HEK293 (cell line): Measurements from ENCODE around the gene ULBP1.

ENCODE experiments used
- CTCF ChIA-PET: fragments of 350-600 bp; formaldehyde crosslinking; extraction: SDS; loops from one replicate; lab custom pipeline; 2021; ENCODE audit warnings: antibody characterized with exemption; lab: Yijun Ruan, JAX
- POLR2A ChIA-PET: fragments of 300-600 bp; formaldehyde crosslinking; extraction: SDS; loops from one replicate; lab custom pipeline; 2020; ENCODE audit warnings: antibody characterized with exemption, inconsistent platforms; lab: Yijun Ruan, JAX
- H3K27ac ChIP-seq: fragments of 200-500 bp; sonication (Bioruptor generic); 2 replicates; pipeline ENCODE4 v1.5.1; 2014; ENCODE audit warnings: low read depth, low read length, control low read depth, inconsistent platforms; ENCODE audit errors: extremely low read depth
- H3K36me3 ChIP-seq, 2 experiments: fragments of 200-500 bp in 1 of 2; sonication (Bioruptor generic) in 1 of 2; 1 replicate in 1 of 2; 2 replicates in 1 of 2; pipeline ENCODE4 v1.5.1; 2014 to 2017; ENCODE audit warnings: inconsistent platforms in 2 of 2, low read length in 2 of 2; ENCODE audit not compliant: control insufficient read depth in 2 of 2, insufficient read depth in 1 of 2
- H3K4me1 ChIP-seq: fragments of 200-500 bp; sonication (Bioruptor generic); 2 replicates; pipeline ENCODE4 v1.5.1; 2014; ENCODE audit warnings: mild to moderate bottlenecking, low read length, inconsistent platforms; ENCODE audit not compliant: control insufficient read depth, insufficient read depth
- H3K4me3 ChIP-seq: 2 replicates; pipeline ENCODE4 v1.5.1; 2011; ENCODE audit warnings: low read depth, mild to moderate bottlenecking, control low read depth, low read length, moderate library complexity
- H3K9me3 ChIP-seq: fragments of 200-500 bp; sonication (Bioruptor generic); 2 replicates; pipeline ENCODE4 v1.5.1; 2014; ENCODE audit warnings: low read depth, low read length, inconsistent platforms; ENCODE audit not compliant: control insufficient read depth, insufficient read depth
- GLIS2 ChIP-seq: fragments of 450-650 bp; formaldehyde crosslinking; IDR thresholded peaks from 2 replicates; pipeline ENCODE4 v1.5.1; 2016; ENCODE audit warnings: missing biosample characterization, missing genetic modification characterization
- HOXD13 ChIP-seq: sonication (generic); formaldehyde crosslinking; IDR thresholded peaks from 2 replicates; pipeline ENCODE4 v1.8.0; 2022; ENCODE audit warnings: missing genetic modification reagents, borderline replicate concordance
- PRDM1 ChIP-seq: fragments of 450-650 bp; formaldehyde crosslinking; IDR thresholded peaks from 2 replicates; pipeline ENCODE4; 2016; ENCODE audit warnings: missing biosample characterization, missing genetic modification characterization
- ZBTB8A ChIP-seq: fragments of 450-650 bp; formaldehyde crosslinking; IDR thresholded peaks from 2 replicates; pipeline ENCODE4 v1.5.1; 2016; ENCODE audit warnings: missing biosample characterization, missing genetic modification characterization
- ZFP3 ChIP-seq: fragments of 450-650 bp; formaldehyde crosslinking; IDR thresholded peaks from 2 replicates; pipeline ENCODE4 v1.5.1; 2016; ENCODE audit warnings: low read depth, missing biosample characterization, missing genetic modification characterization
- ZNF132 ChIP-seq: fragments of 450-650 bp; formaldehyde crosslinking; IDR thresholded peaks from 2 replicates; pipeline ENCODE4 v1.5.1; 2017; ENCODE audit warnings: missing biosample characterization, missing genetic modification characterization, borderline replicate concordance
- ZNF169 ChIP-seq: fragments of 450-650 bp; formaldehyde crosslinking; IDR thresholded peaks from 2 replicates; pipeline ENCODE4 v1.5.1; 2016; ENCODE audit warnings: missing biosample characterization, missing genetic modification characterization
- ZNF2 ChIP-seq: fragments of 450-650 bp; formaldehyde crosslinking; IDR thresholded peaks from 2 replicates; pipeline ENCODE4 v1.5.1; 2016; ENCODE audit warnings: missing biosample characterization, missing genetic modification characterization
- ZNF354C ChIP-seq: fragments of 450-650 bp; formaldehyde crosslinking; IDR thresholded peaks from 2 replicates; pipeline ENCODE4 v1.5.1; 2016; ENCODE audit warnings: missing biosample characterization, missing genetic modification characterization, low read depth, borderline replicate concordance
- ZNF433 ChIP-seq: fragments of 450-650 bp; formaldehyde crosslinking; IDR thresholded peaks from 2 replicates; pipeline ENCODE4 v1.5.1; 2016; ENCODE audit warnings: missing biosample characterization, missing genetic modification characterization, low read depth
- ZNF473 ChIP-seq: fragments of 450-650 bp; formaldehyde crosslinking; IDR thresholded peaks from 2 replicates; pipeline ENCODE4 v1.5.1; 2017; ENCODE audit warnings: missing biosample characterization, missing genetic modification characterization
- ZNF510 ChIP-seq: fragments of 450-650 bp; formaldehyde crosslinking; IDR thresholded peaks from 2 replicates; pipeline ENCODE4 v1.5.1; 2018; ENCODE audit warnings: mild to moderate bottlenecking, missing genetic modification characterization, missing biosample characterization; ENCODE audit not compliant: insufficient replicate concordance
- ZNF596 ChIP-seq: fragments of 450-650 bp; IDR thresholded peaks from 2 replicates; pipeline ENCODE4 v1.5.0; 2018; ENCODE audit warnings: missing biosample characterization, mild to moderate bottlenecking, missing genetic modification characterization, moderate library complexity
- ZNF654 ChIP-seq: fragments of 450-650 bp; formaldehyde crosslinking; IDR thresholded peaks from 2 replicates; pipeline ENCODE4 v1.5.1; 2016; ENCODE audit warnings: low read depth, missing biosample characterization, missing genetic modification characterization
- ZNF677 ChIP-seq: fragments of 450-650 bp; IDR thresholded peaks from 2 replicates; pipeline ENCODE4 v1.5.0; 2018; ENCODE audit warnings: missing biosample characterization, mild to moderate bottlenecking, missing genetic modification characterization, moderate library complexity
- TF ChIP-seq, protein P1 (sequence below): fragments of 450-650 bp; formaldehyde crosslinking; IDR thresholded peaks from 2 replicates; pipeline ENCODE4 v1.5.1; 2016; ENCODE audit warnings: missing biosample characterization, missing genetic modification characterization
- TF ChIP-seq, protein P2 (sequence below): IDR thresholded peaks from 2 replicates; pipeline ENCODE4 v1.6.1; 2011; ENCODE audit warnings: mild to moderate bottlenecking, low read depth, low read length, borderline replicate concordance
- TF ChIP-seq, protein P3 (sequence below): fragments of 450-650 bp; IDR thresholded peaks from 2 replicates; pipeline ENCODE4 v1.5.1; 2018; ENCODE audit warnings: missing biosample characterization, missing genetic modification characterization
- TF ChIP-seq, protein P4 (sequence below): fragments of 450-650 bp; formaldehyde crosslinking; IDR thresholded peaks from 2 replicates; pipeline ENCODE4 v1.5.1; 2016; ENCODE audit warnings: missing biosample characterization, missing genetic modification characterization
- TF ChIP-seq, protein P5 (sequence below): fragments of 450-650 bp; formaldehyde crosslinking; IDR thresholded peaks from 2 replicates; pipeline ENCODE4 v1.5.1; 2016; ENCODE audit warnings: missing biosample characterization, missing genetic modification characterization

ULBP1 gene

DNA sequence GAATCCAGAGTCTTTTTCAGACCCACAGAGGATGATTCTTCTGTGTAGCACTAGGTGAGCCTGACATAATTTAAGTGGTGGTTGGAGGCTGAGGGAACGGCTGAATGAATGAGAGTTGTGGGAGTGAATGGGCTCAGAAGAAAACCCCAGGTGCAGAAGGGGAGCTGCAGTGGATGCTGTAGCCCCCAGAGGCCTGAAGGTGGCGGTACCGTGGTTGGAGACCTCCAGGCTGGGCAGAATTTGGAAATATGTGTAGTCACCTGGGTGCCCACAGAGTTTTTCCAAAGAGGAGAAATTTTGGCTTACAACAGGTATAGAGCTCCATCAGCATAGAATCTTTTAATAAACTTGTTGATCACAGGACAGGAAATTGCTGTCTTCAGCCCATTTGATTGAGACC, 34.3 kb upstream of the ULBP1 start:
- Histone ChIP-seq H3K9me3 (no peaks in the 10 kb centered on the region), H3K36me3 (no peaks in the 10 kb centered on the region), H3K27ac (no peak overlapping the region), H3K4me1 (no peaks in the 10 kb centered on the region), H3K4me3 (no peak overlapping the region)
- ChIA-PET POLR2A (no interaction called here), CTCF (interaction anchor here (0.6 to 2.6 kb wide), 20 partner anchors 48 to 652 kb away, joined by 3 to 14 read pairs (median 4); no protein-coding TSS in a partner anchor)
- TF ChIP-seq PRDM1 (tag by site-specific recombination) (peak; percentile 48), ZNF2 (tag by site-specific recombination) (no peak), ZNF654 (tag by site-specific recombination) (peak; percentile 41)

DNA sequence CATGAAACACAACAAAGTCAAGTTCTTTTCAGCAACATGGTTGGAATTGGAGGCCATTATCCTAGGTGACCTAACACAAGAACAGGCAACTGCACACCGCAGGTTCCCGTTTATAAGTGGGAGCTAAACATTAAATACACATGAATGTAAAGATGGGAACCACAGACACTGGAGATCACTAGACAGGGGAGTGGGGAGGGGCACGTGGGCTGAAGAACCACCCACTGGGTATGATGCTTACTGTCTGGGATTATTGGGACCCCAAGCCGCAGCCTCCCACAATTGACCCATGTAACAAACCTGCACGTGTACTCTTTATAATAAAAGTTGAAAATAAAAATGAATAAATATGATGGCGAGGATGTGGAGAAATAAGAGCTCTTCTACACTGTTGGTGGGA, 32.2 kb upstream of the ULBP1 start:
- TF ChIP-seq ZNF169 (tag by site-specific recombination), result no peak
- TF ChIP-seq, protein P1, sequence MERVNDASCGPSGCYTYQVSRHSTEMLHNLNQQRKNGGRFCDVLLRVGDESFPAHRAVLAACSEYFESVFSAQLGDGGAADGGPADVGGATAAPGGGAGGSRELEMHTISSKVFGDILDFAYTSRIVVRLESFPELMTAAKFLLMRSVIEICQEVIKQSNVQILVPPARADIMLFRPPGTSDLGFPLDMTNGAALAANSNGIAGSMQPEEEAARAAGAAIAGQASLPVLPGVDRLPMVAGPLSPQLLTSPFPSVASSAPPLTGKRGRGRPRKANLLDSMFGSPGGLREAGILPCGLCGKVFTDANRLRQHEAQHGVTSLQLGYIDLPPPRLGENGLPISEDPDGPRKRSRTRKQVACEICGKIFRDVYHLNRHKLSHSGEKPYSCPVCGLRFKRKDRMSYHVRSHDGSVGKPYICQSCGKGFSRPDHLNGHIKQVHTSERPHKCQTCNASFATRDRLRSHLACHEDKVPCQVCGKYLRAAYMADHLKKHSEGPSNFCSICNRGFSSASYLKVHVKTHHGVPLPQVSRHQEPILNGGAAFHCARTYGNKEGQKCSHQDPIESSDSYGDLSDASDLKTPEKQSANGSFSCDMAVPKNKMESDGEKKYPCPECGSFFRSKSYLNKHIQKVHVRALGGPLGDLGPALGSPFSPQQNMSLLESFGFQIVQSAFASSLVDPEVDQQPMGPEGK, result no peak
- TF ChIP-seq, protein P2, sequence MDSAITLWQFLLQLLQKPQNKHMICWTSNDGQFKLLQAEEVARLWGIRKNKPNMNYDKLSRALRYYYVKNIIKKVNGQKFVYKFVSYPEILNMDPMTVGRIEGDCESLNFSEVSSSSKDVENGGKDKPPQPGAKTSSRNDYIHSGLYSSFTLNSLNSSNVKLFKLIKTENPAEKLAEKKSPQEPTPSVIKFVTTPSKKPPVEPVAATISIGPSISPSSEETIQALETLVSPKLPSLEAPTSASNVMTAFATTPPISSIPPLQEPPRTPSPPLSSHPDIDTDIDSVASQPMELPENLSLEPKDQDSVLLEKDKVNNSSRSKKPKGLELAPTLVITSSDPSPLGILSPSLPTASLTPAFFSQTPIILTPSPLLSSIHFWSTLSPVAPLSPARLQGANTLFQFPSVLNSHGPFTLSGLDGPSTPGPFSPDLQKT, result no peak
- no peaks in the 10 kb centered on the region for H3K36me3 ChIP-seq
- H3K27ac ChIP-seq, result no peak overlapping the region
- H3K9me3 ChIP-seq, result no peaks in the 10 kb centered on the region
- ChIA-PET POLR2A (no interaction called here), CTCF (interaction anchor here (0.6 to 1.3 kb wide), 9 partner anchors 59 to 900 kb away, joined by 3 to 4 read pairs (median 3); no protein-coding TSS in a partner anchor)
- no peak overlapping the region for H3K4me3 ChIP-seq
- no peaks in the 10 kb centered on the region for H3K4me1 ChIP-seq

DNA sequence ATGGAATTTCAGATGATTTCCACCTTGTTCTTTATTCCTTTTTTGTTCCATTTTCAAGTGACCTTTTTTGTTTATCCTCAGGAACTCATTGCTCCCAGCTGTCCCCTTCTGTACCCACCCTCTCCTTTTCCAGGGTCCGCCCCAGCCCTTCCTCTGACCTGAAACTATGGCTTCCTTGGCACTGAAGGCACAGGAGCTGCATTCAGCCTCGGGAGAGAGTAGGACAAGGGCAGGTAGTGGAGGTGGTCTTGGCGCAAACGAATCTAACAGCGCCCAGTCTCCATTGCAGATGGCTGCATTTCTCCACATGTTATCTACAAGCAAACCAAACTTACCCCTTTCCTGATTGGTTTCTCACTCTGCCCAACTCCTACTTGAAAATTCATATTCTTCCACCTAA, 30.7 kb upstream of the ULBP1 start:
- Histone ChIP-seq H3K27ac (no peak overlapping the region), H3K4me1 (no peaks in the 10 kb centered on the region), H3K9me3 (no peaks in the 10 kb centered on the region), H3K4me3 (no peak overlapping the region), H3K36me3 (no peaks in the 10 kb centered on the region)
- no peak for TF ChIP-seq HOXD13 (CRISPR knock-in tag)
- no peak for TF ChIP-seq ZFP3 (tag by site-specific recombination)
- TF ChIP-seq ZNF596 (tag by site-specific recombination), result no peak
- no peak for TF ChIP-seq ZNF677 (tag by site-specific recombination)
- no peak for TF ChIP-seq ZNF433
- no peak for TF ChIP-seq GLIS2 (tag by site-specific recombination)
- TF ChIP-seq, protein P3, sequence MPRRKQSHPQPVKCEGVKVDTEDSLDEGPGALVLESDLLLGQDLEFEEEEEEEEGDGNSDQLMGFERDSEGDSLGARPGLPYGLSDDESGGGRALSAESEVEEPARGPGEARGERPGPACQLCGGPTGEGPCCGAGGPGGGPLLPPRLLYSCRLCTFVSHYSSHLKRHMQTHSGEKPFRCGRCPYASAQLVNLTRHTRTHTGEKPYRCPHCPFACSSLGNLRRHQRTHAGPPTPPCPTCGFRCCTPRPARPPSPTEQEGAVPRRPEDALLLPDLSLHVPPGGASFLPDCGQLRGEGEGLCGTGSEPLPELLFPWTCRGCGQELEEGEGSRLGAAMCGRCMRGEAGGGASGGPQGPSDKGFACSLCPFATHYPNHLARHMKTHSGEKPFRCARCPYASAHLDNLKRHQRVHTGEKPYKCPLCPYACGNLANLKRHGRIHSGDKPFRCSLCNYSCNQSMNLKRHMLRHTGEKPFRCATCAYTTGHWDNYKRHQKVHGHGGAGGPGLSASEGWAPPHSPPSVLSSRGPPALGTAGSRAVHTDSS (tag by site-specific recombination), result no peak
- TF ChIP-seq ZNF354C, result no peak
- TF ChIP-seq PRDM1 (tag by site-specific recombination), result no peak
- TF ChIP-seq, protein P4, sequence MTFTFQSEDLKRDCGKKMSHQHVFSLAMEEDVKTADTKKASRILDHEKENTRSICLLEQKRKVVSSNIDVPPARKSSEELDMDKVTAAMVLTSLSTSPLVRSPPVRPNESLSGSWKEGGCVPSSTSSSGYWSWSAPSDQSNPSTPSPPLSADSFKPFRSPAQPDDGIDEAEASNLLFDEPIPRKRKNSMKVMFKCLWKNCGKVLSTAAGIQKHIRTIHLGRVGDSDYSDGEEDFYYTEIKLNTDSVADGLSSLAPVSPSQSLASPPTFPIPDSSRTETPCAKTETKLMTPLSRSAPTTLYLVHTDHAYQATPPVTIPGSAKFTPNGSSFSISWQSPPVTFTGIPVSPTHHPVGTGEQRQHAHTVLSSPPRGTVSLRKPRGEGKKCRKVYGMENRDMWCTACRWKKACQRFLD (tag by site-specific recombination), result no peak
- no peak for TF ChIP-seq ZNF132 (tag by site-specific recombination)
- TF ChIP-seq ZBTB8A (tag by site-specific recombination), result no peak
- TF ChIP-seq, protein P5, sequence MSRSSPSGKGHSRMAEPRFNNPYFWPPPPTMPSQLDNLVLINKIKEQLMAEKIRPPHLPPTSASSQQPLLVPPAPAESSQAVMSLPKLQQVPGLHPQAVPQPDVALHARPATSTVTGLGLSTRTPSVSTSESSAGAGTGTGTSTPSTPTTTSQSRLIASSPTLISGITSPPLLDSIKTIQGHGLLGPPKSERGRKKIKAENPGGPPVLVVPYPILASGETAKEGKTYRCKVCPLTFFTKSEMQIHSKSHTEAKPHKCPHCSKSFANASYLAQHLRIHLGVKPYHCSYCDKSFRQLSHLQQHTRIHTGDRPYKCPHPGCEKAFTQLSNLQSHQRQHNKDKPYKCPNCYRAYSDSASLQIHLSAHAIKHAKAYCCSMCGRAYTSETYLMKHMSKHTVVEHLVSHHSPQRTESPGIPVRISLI (tag by site-specific recombination), result no peak
- TF ChIP-seq ZNF510 (tag by site-specific recombination), result no peak
- TF ChIP-seq ZNF473, result no peak
- CTCF ChIA-PET, result interaction anchor here (0.7 to 1.5 kb wide), 6 partner anchors 17 to 1257 kb away, joined by 3 to 5 read pairs (median 3); no protein-coding TSS in a partner anchor
- POLR2A ChIA-PET, result no interaction called here
